Measurements from ENCODE around the gene MYT1. TPM values are rescaled to one million over a fixed set of nuclear protein-coding genes. Genes with fewer than 3 reads are reported as not detected.
A peak's percentile ranks its signal among the peaks of the same experiment; 100 is the strongest.

Gene MYT1
- total and polyA plus RNA-seq, 9 of the 15 experiments (the other 6 are each of a cell fraction or from before 2014, with no cell fraction given) = 0.02 to 0.12 (median 0.06) TPM; not detected in 4

- WGBS (ENCODE audit: insufficient coverage, low coverage, missing lambda C conversion rate) = 11% methylated on average over 32 of the region's 33 CpGs
- H3K9me3 ChIP-seq (replicated peaks; ENCODE audit: control insufficient read depth, insufficient read depth, low read depth, low read length) = no peaks in the 10 kb centered on the region
- H3K9ac ChIP-seq (ENCODE audit: insufficient read depth in 1 of 2, low read depth in 2 of 2, low read length in 2 of 2) = peak overlapping the region in 1 of 2 experiments; percentile 10; a peak in 1 of 4 replicates
- no peaks in the 10 kb centered on the region; the same call in 1 of the 2 replicates for H4K20me1 ChIP-seq (replicated peaks; ENCODE audit: control insufficient read depth, insufficient read depth, low read length)
- no peak overlapping the region for H3K4me2 ChIP-seq (ENCODE audit: insufficient read depth, low read length)
- no peaks in the 10 kb centered on the region for H3K36me3 ChIP-seq (ENCODE audit: control insufficient read depth, insufficient read depth, low read length)
- no peak overlapping the region for H3K27ac ChIP-seq (ENCODE audit: extremely low read depth, low read depth, low read length)
- ChIA-PET POLR2A (interaction anchor here (1.2 kb wide), 1 partner anchor 64 kb away, joined by 3 read pairs; no protein-coding TSS in a partner anchor), CTCF (ENCODE audit: low intra/inter-chr PET ratio) (no interaction called here)
- ATAC-seq (peak; percentile 66), DNase-seq (ENCODE audit: extremely low read depth in 1 of 4, low spot score in 3 of 4) (peak; percentile 36 to 43 (median 38)), FAIRE-seq (peak; percentile 66)
- H2AFZ ChIP-seq (ENCODE audit: low read depth, low read length) = no peak overlapping the region
- H3K27me3 ChIP-seq (ENCODE audit: control insufficient read depth in 2 of 2, insufficient read depth in 2 of 2, low read length in 2 of 2) = peaks cover 31 to 49% of the 10 kb centered on the region in 2 experiments; a peak in 4 of 5 replicates
- H3K79me2 ChIP-seq (ENCODE audit: control insufficient read depth, insufficient read depth, low read length) = no peaks in the 10 kb centered on the region
- no peaks in the 10 kb centered on the region; a peak in 3 of 5 replicates for H3K4me1 ChIP-seq (replicated peaks in 1 of 2; ENCODE audit: control insufficient read depth in 2 of 2, insufficient read depth in 2 of 2, low read length in 2 of 2)
- in situ Hi-C loops (cut with MboI) = no loop called here
- no peak overlapping the region for H3K4me3 ChIP-seq
- H3K9me1 ChIP-seq (ENCODE audit: control insufficient read depth, insufficient read depth, low read length) = no peaks in the 10 kb centered on the region
- intact Hi-C loops (cut with micrococcal nuclease) = no loop called here
- BruUV-seq (replicated peaks) = no TSS peak
- TF ChIP-seq PURB (CRISPR knock-in tag; IDR thresholded peaks at IDR 0.05; ENCODE audit: low read depth) (no peak), VEZF1 (CRISPR knock-in tag; IDR thresholded peaks at IDR 0.05) (peak; percentile 52), PRDM10 (IDR thresholded peaks at IDR 0.05; ENCODE audit: partially characterized antibody) (peak; percentile 58), KDM5B (IDR thresholded peaks at IDR 0.05; ENCODE audit: insufficient replicate concordance, low read depth, low read length) (no peak), ZNF277 (CRISPR knock-in tag; IDR thresholded peaks at IDR 0.05; ENCODE audit: borderline replicate concordance) (no peak), SPI1 (IDR thresholded peaks at IDR 0.05; ENCODE audit: borderline replicate concordance, low read depth, low read length) (peak; percentile 79; the same call in 1 of the 2 replicates), ZNF280A (IDR thresholded peaks at IDR 0.05; ENCODE audit: low read depth, partially characterized antibody) (no peak), KDM4B (IDR thresholded peaks at IDR 0.05; ENCODE audit: borderline replicate concordance in 2 of 2, low read depth in 1 of 2) (no peak), MCM5 (IDR thresholded peaks at IDR 0.05; ENCODE audit: low read depth) (no peak)
These were observed 84.0 kb downstream of the MYT1 start for GRCh38 chr20:64247970-64248841.
